GM18867 (cell line): ENCODE measurements around the gene ACOT6.
"Not testable (repeated sequence)": the region's sequence is repeated elsewhere in the genome, so short reads cannot be mapped to it uniquely, and the experiment has no call there.

Source experiments
- ATAC-seq: cut with Tn5 transposase; IDR thresholded peaks from one replicate; pipeline ENCODE4 v1.9.1; 2021; ENCODE audit warnings: mild to moderate bottlenecking, moderate library complexity; ENCODE audit not compliant: unreplicated experiment

Gene ACOT6

GRCh38 chr14:73644531-73645247 lies 32.4 kb downstream of the ACOT6 start, which contains the start of gene DNAL1:
DNAL1 (plus strand) TSS chr14:73644986; CDS start chr14:73645040, 54 bp downstream.
- ATAC-seq = peak; percentile 98

GRCh38 chr14:73645248-73645610 lies 32.9 kb downstream of the ACOT6 start:
- no peak for ATAC-seq

- ATAC-seq = no peak
These were observed 38.7 kb downstream of the ACOT6 start for GRCh38 chr14:73651005-73651404.

- ATAC-seq = no peak
These were observed 43.5 kb downstream of the ACOT6 start for GRCh38 chr14:73655851-73656250.

- not testable (repeated sequence) for ATAC-seq
These were observed 46.9 kb downstream of the ACOT6 start for GRCh38 chr14:73659202-73659601.

GRCh38 chr14:73660511-73660910 lies 48.2 kb downstream of the ACOT6 start:
- no peak for ATAC-seq

GRCh38 chr14:73661872-73662271 lies 49.6 kb downstream of the ACOT6 start:
- ATAC-seq = no peak

GRCh38 chr14:73662487-73662943 lies 50.2 kb downstream of the ACOT6 start:
- ATAC-seq = no peak

GRCh38 chr14:73663548-73664212 lies 51.4 kb downstream of the ACOT6 start:
- no peak for ATAC-seq

- no peak for ATAC-seq
These were observed 52.8 kb downstream of the ACOT6 start for GRCh38 chr14:73665130-73665529.

- ATAC-seq = no peak
These were observed 54.3 kb downstream of the ACOT6 start for GRCh38 chr14:73666583-73666982.

- ATAC-seq = no peak
These were observed 55.5 kb downstream of the ACOT6 start for GRCh38 chr14:73667854-73668253.
